Stomach (tissue), 4 donors: ENCODE results near the gene NXPH2.

ENCODE experiments used
- POLR2A ChIP-seq, 4 donors: fragments of 450-650 bp; IDR thresholded peaks; one replicate each; pipeline ENCODE4 v1.6.1; 2016; ENCODE audit warnings: antibody characterized with exemption in 4 of 4, control low read depth in 2 of 4, mild to moderate bottlenecking in 1 of 4, moderate library complexity in 1 of 4
- TF ChIP-seq, protein P1 (sequence below), 7 experiments: fragments of 450-650 bp in 4 of 7; fragments of 200-600 bp in 3 of 7; sonication (generic) in 3 of 7; IDR thresholded peaks; one replicate each; pipeline ENCODE4 v1.5.1; 2016 to 2019; ENCODE audit warnings: antibody characterized with exemption in 7 of 7, control low read depth in 2 of 7, mild to moderate bottlenecking in 1 of 7

DNA sequence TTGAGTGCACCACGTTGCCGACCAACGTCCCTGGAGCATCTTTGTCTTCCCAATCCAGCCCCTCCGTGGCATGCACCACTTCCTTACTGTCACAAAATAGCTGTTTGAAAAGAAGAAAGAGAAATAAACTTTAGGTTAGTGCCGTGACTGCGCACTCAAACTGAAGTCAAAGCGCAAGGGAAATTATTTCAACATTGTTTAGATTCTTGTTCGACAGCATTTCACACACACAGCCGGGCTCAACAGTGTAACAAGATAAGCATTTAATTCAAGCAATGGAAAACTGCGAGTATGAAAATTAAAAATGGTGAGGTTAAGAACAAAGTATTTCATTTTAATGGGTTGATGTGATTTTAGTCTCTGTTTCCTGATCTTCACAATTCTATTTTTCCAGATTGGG, 108.6 kb downstream of the NXPH2 start:
- TF ChIP-seq, protein P1, sequence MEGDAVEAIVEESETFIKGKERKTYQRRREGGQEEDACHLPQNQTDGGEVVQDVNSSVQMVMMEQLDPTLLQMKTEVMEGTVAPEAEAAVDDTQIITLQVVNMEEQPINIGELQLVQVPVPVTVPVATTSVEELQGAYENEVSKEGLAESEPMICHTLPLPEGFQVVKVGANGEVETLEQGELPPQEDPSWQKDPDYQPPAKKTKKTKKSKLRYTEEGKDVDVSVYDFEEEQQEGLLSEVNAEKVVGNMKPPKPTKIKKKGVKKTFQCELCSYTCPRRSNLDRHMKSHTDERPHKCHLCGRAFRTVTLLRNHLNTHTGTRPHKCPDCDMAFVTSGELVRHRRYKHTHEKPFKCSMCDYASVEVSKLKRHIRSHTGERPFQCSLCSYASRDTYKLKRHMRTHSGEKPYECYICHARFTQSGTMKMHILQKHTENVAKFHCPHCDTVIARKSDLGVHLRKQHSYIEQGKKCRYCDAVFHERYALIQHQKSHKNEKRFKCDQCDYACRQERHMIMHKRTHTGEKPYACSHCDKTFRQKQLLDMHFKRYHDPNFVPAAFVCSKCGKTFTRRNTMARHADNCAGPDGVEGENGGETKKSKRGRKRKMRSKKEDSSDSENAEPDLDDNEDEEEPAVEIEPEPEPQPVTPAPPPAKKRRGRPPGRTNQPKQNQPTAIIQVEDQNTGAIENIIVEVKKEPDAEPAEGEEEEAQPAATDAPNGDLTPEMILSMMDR (IDR thresholded peaks at IDR 0.05), result no peak
- TF ChIP-seq POLR2A (IDR thresholded peaks at IDR 0.05), result no peak
